ENCODE results near the gene OOSP1.
"Not testable (repeated sequence)": the region's sequence is repeated elsewhere in the genome, so short reads cannot be mapped to it uniquely, and the experiment has no call there.

The OOSP1 gene, protein sequence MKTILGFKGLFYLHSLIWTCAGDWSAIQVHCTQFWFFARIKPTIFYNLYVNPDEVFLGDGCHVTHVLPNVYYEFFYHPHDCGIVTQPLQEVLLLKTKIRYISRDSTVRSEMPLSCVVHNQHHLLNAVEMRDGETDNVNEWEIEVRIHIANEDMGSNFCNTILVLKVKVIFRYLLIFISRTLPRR

DNA sequence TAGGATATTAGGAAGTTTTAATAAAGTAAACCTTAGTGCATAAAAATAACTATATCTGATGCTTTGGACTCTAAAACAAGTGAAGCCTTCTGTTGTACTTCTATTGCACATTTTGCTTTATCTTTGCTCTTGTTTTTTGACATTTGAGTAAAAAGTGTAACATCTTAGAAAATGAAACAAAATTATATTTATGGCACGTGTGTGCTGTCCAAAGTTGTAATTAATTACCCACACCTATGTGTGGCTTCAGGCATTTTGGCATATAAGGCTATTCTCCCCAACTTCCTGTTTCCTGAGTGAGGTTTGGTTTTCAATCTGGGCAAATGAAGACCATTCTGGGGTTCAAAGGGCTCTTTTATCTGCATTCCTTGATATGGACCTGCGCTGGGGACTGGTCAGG is at the start of gene OOSP1:
OOSP1 (plus strand) TSS at position 301 of the 400 bp plus-strand sequence; CDS start at position 324, 23 bp downstream.
- no peak for FAIRE-seq

DNA sequence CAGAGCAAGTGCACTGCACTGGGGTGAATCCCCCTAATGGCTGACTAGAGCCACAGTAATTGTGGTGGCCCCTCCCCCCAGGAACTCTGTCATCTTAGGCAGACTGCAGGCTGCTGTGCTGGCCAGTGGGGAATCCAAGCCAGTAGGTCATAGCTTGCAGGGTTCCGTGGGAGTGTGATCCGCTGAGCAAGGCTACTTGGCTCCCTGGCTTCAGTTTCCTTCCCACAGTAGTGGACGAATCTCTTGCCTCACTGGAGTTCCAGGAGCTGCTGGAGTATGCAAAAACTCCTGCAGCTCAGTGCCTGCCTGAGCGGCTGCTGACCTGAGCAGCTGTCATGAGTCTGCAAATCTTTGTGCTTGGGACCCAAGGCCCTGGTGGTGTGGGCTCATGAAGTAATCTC is 46.5 kb upstream of the OOSP1 start:
- FAIRE-seq = no peak

DNA sequence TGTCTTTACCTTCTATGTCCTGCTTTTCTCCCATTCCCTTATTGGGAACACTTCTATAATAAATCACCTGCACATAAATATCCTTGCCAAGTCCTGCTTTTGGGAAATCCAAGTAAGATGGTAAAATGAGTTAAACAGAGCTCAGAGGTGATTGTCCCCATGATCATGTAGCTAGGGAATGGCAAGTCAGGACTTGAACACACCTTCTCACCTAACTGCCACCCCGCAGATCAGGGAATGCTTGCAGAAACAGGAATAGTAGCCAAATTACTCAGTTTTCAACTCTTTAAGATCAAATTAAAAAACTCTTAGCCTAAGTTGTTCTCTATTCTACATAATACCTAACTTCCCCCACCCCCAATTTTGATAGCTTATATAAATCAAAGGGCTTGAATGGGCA is 43.6 kb upstream of the OOSP1 start:
- no peak for FAIRE-seq

DNA sequence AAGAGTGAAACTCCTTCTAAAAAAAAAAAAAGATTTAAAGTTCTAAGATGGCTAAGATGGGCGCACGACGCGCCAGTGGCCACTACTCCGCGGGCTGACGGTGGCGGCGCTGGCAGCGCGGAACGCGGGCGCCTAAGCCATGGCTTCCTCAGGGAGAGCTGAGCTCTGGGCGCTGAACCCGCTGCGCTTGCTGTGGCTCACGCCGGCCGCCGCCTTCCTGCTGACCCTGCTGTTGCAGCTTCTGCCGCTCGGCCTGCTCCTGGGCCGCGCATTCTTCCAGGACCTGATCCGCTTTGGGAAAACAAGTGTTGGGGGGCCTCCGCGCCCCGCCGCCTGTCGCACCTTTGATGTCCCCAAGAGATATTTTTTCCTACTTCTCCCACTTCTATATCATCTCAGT is 40.2 kb upstream of the OOSP1 start:
- FAIRE-seq = no peak

DNA sequence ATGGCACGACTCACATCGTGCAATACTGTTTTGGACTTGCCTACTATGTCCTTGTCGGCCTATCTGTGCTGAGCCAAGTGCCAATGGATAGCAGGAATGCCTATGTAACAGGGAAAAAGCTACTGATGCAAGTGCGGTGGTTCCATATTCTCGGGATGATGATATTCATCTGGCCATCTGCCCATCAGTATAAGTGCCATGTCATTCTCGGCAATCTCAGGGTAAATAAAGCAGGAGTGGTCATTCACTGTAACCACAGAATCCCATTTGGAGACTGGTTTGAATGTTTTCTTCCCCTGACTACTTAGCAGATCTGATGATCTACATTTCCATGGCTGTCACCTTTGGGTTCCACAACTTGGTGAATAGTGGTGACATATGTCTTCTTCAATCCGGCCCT is 39.6 kb upstream of the OOSP1 start:
- no peak for FAIRE-seq

DNA sequence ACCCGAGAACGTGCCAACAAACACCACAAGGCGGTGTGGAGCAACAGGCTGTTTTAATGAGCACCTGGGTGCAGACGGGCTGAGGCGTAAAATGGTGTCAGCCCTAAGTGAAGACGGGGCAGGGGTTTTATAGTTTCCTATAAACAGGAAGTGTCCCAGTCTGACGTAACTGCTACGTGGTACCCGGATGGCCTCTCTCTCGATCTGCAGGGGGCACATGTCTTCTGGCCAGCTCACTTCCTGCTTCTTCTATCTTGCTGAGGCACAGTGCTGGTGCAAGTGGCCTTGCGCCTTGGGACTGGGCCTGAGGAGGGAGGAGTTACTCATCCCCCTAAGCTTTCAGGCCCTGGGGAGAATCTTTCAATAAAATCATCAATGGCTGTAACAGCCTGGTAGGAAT is 38.7 kb upstream of the OOSP1 start:
- no peak for FAIRE-seq

DNA sequence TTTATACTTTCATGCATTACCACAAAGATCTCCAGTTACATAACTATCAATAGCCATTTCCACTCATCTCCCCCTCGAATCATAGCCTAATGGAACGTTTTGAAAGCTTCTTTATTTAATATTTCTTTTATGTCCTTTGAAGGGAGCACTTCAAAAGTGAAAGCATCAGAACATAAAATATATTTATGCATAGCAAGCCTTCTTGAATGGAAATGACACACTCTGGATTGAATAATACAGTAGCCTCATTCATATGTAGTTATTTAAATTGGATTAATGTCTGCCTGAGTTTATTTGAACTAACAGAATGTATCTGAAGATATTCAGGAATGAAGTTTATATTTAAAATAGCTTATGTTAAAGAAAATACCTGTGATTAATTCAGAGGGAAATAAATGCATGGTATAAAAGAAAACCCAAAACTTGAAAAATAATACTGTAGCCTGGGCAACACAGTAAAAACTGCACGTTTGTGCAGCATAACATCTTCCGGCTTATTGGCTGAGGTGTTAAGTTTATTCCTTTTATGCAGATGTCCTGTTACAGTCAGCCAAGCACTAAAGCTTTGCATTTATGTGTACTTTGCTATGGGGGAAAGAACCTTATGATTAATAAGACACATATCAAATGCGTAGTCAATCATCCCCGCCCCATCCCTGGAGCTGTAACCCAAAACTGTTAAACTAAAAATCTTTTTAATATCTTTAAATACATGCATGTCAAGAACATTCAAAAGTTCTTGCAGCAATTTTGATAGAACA is 37.7 kb upstream of the OOSP1 start:
- no peak for FAIRE-seq

DNA sequence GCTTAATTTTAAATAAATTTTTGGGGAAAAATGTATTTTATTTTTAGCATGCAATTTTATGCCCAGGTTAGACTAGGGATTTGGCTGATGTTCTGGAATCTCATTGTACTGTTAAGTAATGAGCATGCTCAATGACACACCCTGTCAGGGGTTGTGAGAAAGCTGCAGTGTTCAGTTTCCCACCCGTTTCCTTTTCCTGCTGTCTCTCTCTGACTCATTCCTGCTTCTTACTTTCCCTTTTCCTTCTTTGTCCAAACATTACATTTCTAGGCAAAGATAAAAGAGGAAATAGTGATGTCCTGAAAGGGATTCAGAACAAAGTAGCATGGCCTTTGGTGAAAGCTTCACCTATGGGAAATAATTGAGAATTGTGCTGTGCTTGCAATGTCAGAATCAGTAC is 36.9 kb upstream of the OOSP1 start:
- no peak for FAIRE-seq

DNA sequence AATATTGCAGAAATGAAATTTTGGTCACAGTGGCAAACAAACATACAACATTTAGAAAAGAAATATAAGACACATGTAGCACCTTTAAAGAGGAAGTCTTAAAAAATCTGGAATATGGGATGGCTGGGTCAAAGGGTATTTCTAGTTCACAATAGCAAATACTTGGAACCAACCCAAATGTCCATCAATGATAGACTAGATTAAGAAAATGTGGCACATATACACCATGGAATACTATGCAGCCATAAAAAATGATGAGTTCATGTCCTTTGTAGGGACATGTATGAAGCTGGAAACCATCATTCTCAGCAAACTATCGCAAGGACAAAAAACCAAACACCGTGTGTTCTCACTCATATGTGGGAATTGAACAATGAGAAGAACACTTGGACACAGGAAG is 34.7 kb upstream of the OOSP1 start:
- FAIRE-seq = not testable (repeated sequence)

DNA sequence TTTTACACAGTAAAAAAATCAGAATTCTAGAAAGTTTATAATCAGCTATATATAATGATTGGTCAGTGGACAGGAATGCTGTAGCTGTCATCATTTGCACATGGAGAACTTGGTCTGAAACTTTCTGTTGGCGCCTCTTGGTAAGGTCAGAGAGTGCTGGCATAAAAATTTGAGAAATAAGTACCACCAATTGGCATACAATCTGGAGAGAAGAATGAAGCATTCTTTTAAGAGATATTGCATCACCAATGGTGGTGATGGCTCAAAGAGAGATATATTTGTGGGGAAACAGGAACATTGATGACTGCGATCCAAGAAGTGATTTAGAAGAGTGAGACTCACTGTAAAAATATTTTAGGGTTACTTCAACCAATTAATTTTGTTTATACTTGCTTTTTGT is 19.8 kb upstream of the OOSP1 start:
- FAIRE-seq = no peak

DNA sequence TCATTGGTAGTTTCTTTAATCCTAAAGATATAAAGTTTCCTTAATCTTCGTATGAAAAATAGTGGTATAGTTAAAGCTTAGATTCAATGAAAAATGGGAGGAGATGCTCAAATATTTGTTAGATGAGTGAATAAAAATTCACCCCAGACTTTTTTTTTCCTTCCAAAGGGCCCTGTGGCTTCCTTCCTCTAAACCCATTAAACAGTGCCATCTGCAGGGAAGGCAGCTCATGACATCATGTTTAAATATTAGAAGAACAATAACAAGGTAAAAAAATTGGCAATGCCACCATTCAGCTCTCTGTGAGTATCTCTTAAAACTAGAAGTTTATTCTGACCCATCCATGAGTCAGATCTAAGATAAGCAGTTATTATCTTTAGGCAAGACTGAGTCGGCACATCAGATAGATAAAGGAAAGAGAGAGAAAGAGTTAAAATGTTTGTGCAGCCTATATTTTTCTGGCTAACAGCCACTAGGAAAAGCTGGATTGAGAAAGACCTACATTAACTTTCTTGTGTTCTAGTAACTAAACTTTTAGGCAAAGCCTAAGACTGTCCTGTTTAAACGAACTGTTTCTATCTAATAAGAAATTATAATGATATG is 19.1 kb upstream of the OOSP1 start:
- FAIRE-seq = no peak

DNA sequence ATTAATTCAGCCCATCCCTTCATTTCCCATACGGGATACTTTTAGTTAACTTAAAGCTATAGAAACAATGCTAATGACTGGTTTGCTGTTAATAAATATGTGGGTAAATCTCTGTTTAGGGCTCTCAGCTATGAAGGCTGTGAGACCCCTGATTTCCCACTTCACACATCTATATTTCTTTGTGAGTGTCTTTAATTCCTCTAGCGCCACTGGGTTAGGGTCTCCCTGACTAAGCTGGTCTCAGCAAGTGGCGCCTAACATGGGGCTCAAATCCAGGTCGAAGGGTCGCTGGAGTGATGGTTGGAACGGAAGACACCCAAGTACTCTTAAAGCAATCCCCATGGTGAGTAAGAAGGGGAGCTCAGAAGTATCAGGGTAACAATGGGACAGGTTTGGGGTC is 14.4 kb upstream of the OOSP1 start:
- no peak for FAIRE-seq

DNA sequence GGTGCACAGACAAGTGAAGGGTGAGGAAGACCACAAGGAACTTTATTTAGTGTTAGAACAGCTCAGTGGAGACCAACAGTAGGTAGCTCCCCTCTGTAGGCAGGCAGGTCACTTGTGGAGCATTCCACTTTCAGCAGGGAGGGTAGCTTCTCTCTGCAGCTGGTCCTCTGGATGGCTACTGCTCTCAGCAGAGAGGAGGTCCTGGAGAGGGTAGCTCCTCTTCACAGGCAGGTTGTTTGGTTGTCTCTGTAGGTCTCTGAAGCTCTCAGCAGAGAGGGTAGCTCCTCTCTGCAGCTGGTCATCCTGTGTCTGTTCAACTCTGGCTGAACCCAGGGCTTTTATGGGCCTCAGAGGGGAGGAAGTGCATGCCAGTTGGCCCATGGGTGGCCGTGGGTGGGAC is 6.5 kb upstream of the OOSP1 start:
- FAIRE-seq = no peak

DNA sequence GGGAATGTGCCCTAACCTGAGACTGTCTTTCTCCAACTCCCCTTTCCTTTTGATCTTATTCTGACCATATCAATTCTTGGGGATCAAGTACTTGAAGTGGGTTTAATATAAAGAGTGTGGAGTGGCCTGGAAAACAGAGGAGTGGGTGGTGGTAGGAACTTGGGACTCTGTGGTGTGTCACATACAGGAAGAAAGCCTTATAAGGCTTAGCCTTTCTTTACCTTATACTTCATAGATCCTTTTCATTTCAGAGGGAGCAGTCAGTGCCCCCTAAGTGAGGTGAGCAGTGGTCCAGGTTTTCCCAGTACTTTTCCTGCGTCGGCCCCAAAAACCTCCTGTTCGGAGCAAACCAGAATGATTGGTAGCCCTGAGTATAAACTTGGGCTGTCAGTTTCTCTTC is 486 bp downstream of the OOSP1 start:
- FAIRE-seq = no peak

DNA sequence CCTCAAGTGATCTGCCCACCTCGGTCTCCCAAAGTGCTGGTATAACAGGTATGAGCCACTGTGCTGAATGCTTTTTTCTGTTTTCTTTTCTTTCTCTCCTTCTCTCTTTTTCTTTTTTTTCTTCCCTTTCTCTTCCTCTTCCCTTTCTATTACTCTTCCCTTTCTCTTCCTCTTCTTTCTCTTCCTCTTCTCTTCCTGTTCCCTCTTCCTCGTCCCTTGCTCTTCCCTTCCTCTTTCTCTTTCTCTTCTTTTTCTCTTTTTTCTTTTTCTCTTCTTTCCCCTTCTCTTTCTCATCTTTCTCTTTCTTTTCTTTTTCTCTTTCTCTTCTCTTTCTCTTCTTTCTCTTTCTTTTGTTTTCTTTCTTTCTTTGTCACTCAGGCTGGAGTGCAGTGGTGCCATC is 1.2 kb downstream of the OOSP1 start:
- no peak for FAIRE-seq

DNA sequence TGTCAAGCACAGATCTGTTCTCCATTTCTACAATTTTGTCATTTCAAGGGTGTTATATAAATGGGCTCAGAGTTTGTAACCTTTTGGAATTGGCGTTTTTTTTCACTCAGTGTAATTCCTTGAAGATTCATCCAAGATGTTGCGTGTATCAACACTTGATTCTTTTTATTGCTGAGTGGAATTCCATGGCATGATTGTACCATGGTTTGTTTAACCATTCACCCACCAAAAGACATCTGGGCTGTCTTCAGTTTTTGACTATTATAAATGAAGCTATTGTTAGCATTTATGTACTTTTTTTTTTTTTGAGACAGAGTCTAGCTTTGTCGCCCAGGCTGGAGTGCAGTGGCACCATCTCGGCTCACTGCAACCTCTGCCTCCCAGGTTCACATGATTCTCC is 2.9 kb downstream of the OOSP1 start:
- no peak for FAIRE-seq

DNA sequence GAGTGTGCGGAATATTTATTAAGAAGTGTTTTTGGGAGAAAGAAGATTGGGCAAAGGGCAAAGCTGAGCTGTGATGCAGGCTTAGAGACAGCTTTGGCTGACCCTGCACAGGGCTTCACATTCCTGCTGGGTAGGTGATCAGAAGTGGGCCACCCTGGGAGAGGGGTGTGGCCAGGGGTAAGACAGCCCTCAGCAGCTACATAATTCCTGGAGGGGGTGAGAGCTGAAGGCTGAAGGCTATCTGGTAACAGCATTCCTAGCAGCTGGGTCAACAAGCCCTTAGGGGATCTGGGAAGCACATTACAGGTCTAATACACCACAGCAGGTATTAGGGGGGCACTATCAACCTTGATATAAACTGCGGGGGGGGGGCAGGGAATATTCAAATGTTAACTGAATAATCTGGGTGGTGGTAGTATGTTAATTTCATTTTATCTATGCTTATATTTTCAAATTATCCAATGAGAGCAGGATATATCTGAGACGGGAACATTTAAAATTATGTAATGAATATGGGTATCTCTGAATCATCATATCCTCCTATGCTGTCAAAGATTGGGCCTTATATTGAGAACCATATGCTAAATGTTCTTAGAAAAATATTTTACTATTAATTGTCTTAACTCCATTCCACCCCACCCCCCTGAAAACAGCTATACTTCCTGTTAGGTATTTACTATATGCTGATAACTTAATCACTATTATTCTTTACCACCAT is 5.9 kb downstream of the OOSP1 start:
- FAIRE-seq = no peak

DNA sequence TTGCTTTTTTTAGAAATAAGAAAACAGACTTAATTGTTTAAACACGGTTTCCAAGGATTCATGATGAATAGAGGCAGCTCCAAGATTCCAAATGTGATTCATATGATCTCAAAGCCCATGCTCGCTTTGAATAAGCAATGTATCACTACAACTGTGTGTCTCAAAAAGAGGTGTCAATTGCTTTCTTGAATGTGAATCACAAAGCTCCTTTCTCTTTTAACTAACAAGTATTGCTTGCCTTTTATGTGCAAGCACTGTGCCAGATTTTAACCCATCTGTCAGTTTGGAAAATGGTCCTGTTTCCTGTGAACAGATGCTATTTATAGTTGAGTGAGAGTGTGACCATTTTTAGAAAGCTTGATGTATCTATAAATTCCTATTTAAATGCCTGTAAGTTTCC is 6.5 kb downstream of the OOSP1 start:
- FAIRE-seq = no peak

DNA sequence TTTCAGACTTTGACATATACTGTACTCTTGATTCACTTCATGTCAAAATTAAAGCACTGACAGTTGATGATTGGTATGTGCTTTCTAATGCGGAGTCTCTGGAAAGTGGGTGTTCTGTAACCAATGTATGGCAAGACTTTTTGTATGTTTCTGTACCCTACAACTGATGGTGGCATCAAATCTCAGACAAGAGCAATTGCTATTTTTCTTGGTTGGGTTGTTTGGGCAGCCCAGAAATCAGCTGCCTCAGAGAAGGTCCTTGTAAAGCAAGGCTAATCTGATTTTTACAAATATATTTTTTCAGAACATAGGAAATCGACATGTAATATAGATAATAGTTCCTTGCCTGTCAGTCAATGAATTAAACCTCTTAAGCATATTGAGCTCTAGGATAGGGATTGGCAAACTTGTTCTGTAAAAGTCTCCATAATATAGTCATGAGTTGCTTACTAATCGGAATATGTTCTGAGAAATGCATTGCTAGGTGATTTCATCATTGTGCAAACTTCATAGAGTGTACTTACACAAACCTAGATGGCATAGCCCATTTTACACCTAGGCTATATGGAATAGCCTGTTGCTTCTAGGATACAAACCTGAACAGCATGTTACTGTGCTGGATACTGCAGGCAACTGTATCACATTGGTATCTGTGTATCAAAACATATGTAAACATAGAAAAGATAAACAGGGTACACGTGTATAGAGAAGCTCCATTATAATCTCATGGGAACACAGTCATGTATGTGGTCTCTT is 15.4 kb downstream of the OOSP1 start:
- FAIRE-seq = no peak

DNA sequence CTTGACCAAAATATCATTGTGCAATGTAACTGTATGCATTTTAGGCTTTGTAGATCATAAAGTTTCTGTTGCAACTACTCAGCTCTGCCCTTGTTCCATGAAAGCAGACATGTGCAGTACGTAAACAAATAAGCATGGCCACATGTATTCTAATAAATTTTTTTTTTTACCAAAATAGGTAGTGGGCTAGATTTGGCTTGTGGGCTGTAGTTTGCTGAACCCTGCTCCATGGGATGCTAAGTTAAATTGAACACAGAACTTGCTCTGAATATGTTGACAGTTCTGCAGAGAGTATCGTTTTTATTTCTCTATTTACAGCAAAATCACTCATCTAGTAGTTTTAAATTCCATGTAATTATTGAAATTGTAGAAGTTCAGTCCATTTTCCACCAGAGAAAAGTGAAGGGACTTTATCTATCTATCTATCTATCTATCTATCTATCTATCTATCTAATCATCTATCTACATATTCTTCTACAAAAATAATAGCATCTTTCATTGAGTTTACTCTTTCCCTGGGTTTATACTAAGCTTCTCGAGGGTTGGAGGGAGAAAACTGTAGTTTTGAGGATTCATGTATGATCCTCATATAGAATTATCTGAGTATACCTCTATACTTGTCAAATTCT is 16.1 kb downstream of the OOSP1 start:
- no peak for FAIRE-seq

DNA sequence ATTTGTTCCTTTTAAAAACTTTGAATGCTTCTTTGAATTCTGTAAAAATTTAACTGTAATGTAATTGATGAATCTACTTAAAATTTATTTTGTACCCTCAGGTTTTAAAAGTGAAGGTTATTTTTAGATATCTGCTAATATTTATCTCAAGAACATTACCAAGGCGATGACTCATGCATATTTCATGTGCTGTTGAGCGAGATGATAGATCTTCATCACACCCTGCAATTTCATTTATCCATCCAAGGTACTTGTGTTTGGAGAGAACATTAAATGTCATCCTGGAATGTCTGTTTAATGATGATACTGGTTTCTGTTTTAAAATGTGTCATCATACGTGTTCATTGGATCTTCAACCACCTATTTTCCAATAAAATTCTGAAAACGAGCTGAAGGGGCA is 18.9 kb downstream of the OOSP1 start:
- no peak for FAIRE-seq

Measured in endometrium (tissue), 2 donors.